Astrocyte of the cerebellum (primary cell): Measurements from ENCODE around the gene SEC31A.

Experiments used
- DNase-seq: peaks from one replicate; pipeline ENCODE4 v3.0.0-alpha.2; 2011; ENCODE audit warnings: low read depth
- H3K4me3 ChIP-seq: 2 replicates; pipeline ENCODE4 v1.5.1; 2011; ENCODE audit warnings: mild to moderate bottlenecking, low read depth, low read length, moderate library complexity
- in situ Hi-C: cut with HindIII; loops from 2 replicates; pipeline ENCODE4 v1.10.0; 2017; ENCODE audit warnings: low sequenced_read_pairs
- TF ChIP-seq, protein P1 (sequence below): IDR thresholded peaks from 2 replicates; pipeline ENCODE4 v1.5.1; 2012; ENCODE audit warnings: low read length, low read depth, moderate library complexity, mild to moderate bottlenecking; ENCODE audit errors: missing control alignments

The SEC31A gene

GRCh38 chr4:82773057-82773456 lies 117.9 kb downstream of the SEC31A start:
- in situ Hi-C loops = loop anchor here (5.0 kb wide), 1 partner anchor 46 kb away; no protein-coding TSS in a partner anchor
- no peak for DNase-seq
- H3K4me3 ChIP-seq = no peak overlapping the region
- TF ChIP-seq, protein P1, sequence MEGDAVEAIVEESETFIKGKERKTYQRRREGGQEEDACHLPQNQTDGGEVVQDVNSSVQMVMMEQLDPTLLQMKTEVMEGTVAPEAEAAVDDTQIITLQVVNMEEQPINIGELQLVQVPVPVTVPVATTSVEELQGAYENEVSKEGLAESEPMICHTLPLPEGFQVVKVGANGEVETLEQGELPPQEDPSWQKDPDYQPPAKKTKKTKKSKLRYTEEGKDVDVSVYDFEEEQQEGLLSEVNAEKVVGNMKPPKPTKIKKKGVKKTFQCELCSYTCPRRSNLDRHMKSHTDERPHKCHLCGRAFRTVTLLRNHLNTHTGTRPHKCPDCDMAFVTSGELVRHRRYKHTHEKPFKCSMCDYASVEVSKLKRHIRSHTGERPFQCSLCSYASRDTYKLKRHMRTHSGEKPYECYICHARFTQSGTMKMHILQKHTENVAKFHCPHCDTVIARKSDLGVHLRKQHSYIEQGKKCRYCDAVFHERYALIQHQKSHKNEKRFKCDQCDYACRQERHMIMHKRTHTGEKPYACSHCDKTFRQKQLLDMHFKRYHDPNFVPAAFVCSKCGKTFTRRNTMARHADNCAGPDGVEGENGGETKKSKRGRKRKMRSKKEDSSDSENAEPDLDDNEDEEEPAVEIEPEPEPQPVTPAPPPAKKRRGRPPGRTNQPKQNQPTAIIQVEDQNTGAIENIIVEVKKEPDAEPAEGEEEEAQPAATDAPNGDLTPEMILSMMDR = no peak

GRCh38 chr4:82770607-82771006 lies 120.3 kb downstream of the SEC31A start:
- TF ChIP-seq, protein P1 = no peak
- no peak overlapping the region for H3K4me3 ChIP-seq
- DNase-seq = no peak
- in situ Hi-C loops = loop anchor here (5.0 kb wide), 1 partner anchor 43 kb away; no protein-coding TSS in a partner anchor
